HepG2 (cell line): ENCODE measurements around the gene GALNT15. TPM values are rescaled to one million over a fixed set of nuclear protein-coding genes. Genes with fewer than 3 reads are reported as not detected.

Experiments
- ATAC-seq: fragments of 200-7000 bp; cut with Tn5 transposase; 3 replicates; pipeline ENCODE4 v1.9.1; 2020; ENCODE audit warnings: mild to moderate bottlenecking, moderate library complexity
- BruUV-seq: library from RNA; stranded (reverse); fragments of 400-500 nt; replicated peaks from 2 replicates; lab custom pipeline; 2021; lab: Mats Ljungman, UMichigan
- CTCF ChIA-PET: fragments of 300-600 bp; formaldehyde crosslinking; extraction: SDS; loops from one replicate; lab custom pipeline; 2021; ENCODE audit warnings: low total read pairs, inconsistent platforms, low intra/inter-chr PET ratio; lab: Yijun Ruan, JAX
- POLR2A ChIA-PET: fragments of 350-600 bp; sonication (Branson Sonifier 250); formaldehyde crosslinking; loops from one replicate; lab custom pipeline; 2020; ENCODE audit warnings: antibody characterized with exemption, inconsistent platforms; lab: Yijun Ruan, JAX
- DNase-seq: peaks from one replicate; pipeline ENCODE4 v3.0.0-alpha.2; 2015; ENCODE audit warnings: low spot score
- FAIRE-seq: peaks from 3 replicates; lab custom pipeline; 2011; peaks lifted over from hg19 to GRCh38; lab: Jason Lieb, UNC
- H2AFZ ChIP-seq: one replicate; pipeline ENCODE4 v1.6.1; 2011; ENCODE audit warnings: low read length, inconsistent platforms
- H3K27ac ChIP-seq: fragments of 300-600 bp; 3 replicates; pipeline ENCODE4 v1.8.0; 2011; ENCODE audit warnings: mixed run types, mild to moderate bottlenecking, mixed read lengths, low read length, inconsistent platforms; ENCODE audit not compliant: insufficient read depth; ENCODE audit errors: extremely low read length
- H3K27me3 ChIP-seq, 2 experiments: fragments of 200-600 bp in 1 of 2; 2 replicates in 1 of 2; 3 replicates in 1 of 2; pipeline versions ENCODE4 v1.6.0 to v1.8.0; 2011; ENCODE audit warnings: low read length in 2 of 2, mild to moderate bottlenecking in 2 of 2, moderate library complexity in 2 of 2, inconsistent platforms in 1 of 2; ENCODE audit not compliant: insufficient read depth in 2 of 2, control insufficient read depth in 1 of 2
- H3K36me3 ChIP-seq, 2 experiments: fragments of 200-600 bp in 1 of 2; replicated peaks in 1 of 2; 2 replicates in 1 of 2; 3 replicates in 1 of 2; pipeline versions ENCODE4 v1.5.1 to v1.8.0; 2011; ENCODE audit warnings: low read length in 2 of 2, inconsistent platforms in 1 of 2; ENCODE audit not compliant: insufficient read depth in 2 of 2, control insufficient read depth in 1 of 2
- H3K4me1 ChIP-seq: 2 replicates; pipeline ENCODE4 v1.5.1; 2012; ENCODE audit warnings: low read length, inconsistent platforms; ENCODE audit not compliant: insufficient read depth
- H3K4me2 ChIP-seq: 2 replicates; pipeline ENCODE4 v1.6.0; 2011; ENCODE audit warnings: low read depth, low read length, inconsistent platforms
- H3K4me3 ChIP-seq, 3 experiments: fragments of 200-600 bp in 1 of 3; sonication (generic), shearing (Covaris generic) in 1 of 3; replicated peaks in 1 of 3; 2 replicates each; pipeline ENCODE4 v1.5.1; 2011 to 2016; ENCODE audit warnings: low read length in 3 of 3, inconsistent platforms in 2 of 3, low read depth in 2 of 3, mild to moderate bottlenecking in 2 of 3, control low read depth in 1 of 3, mixed read lengths in 1 of 3; ENCODE audit not compliant: insufficient read depth in 1 of 3
- H3K79me2 ChIP-seq: one replicate; pipeline ENCODE4 v1.6.1; 2011; ENCODE audit warnings: low read length, inconsistent platforms; ENCODE audit not compliant: insufficient read depth
- H3K9ac ChIP-seq: 2 replicates; pipeline ENCODE4 v1.6.0; 2011; ENCODE audit warnings: mild to moderate bottlenecking, low read depth, low read length, inconsistent platforms; ENCODE audit not compliant: insufficient read depth
- H3K9me3 ChIP-seq: 2 replicates; pipeline ENCODE4 v1.5.1; 2012; ENCODE audit warnings: mild to moderate bottlenecking, low read length
- H4K20me1 ChIP-seq: 2 replicates; pipeline ENCODE4 v1.6.0; 2011; ENCODE audit warnings: inconsistent platforms, mild to moderate bottlenecking, low read length, moderate library complexity; ENCODE audit not compliant: insufficient read depth
- ARID2 ChIP-seq: sonication (generic); formaldehyde crosslinking; IDR thresholded peaks from 2 replicates; pipeline ENCODE4 v1.8.1; 2022; ENCODE audit warnings: mild to moderate bottlenecking, missing genetic modification reagents, borderline replicate concordance
- FLYWCH1 ChIP-seq: sonication (generic); formaldehyde crosslinking; IDR thresholded peaks from 2 replicates; pipeline ENCODE4 v1.8.1; 2023; ENCODE audit warnings: mild to moderate bottlenecking, missing genetic modification reagents
- FOXA3 ChIP-seq: IDR thresholded peaks from 2 replicates; pipeline ENCODE4 v1.6.1; 2016; ENCODE audit warnings: missing genetic modification reagents, missing compliant biosample characterization
- KMT2A ChIP-seq: sonication (generic); formaldehyde crosslinking; IDR thresholded peaks from 2 replicates; pipeline ENCODE4 v1.4.0; 2020; ENCODE audit warnings: missing genetic modification reagents
- SIX4 ChIP-seq: sonication (generic); formaldehyde crosslinking; IDR thresholded peaks from 2 replicates; pipeline ENCODE4 v1.4.0; 2020; ENCODE audit warnings: missing genetic modification reagents
- ZNF207 ChIP-seq: fragments of 450-650 bp; IDR thresholded peaks from 2 replicates; pipeline ENCODE4 v1.6.1; 2016; ENCODE audit warnings: antibody characterized with exemption, borderline replicate concordance
- ZNF775 ChIP-seq: sonication (generic); formaldehyde crosslinking; IDR thresholded peaks from 2 replicates; pipeline ENCODE4 v1.4.0; 2020; ENCODE audit warnings: missing genetic modification reagents, mild to moderate bottlenecking, moderate library complexity, borderline replicate concordance
- WGBS: methylation state at CpG from one replicate; pipeline ENCODE4 v1.1.6; 2017; ENCODE audit warnings: low lambda C conversion rate; 5-methylcytosine and 5-hydroxymethylcytosine counted together
- in situ Hi-C: cut with HindIII; loops from 2 replicates; pipeline ENCODE4 v1.10.0; 2017; ENCODE audit warnings: low pct_unique_long_range_greater_than_20kb; ENCODE audit not compliant: extremely low pct_ligation_motif_present
- intact Hi-C: fragments of 100-400 bp; cut with micrococcal nuclease; formaldehyde crosslinking; loops from one replicate; pipeline ENCODE4 v1.10.0; 2022; ENCODE audit not compliant: unreplicated experiment
- polyA plus RNA-seq, 8 experiments: library from polyadenylated mRNA; depleted of rRNA in 3 of 8; stranded (reverse) in 7 of 8; unstranded in 1 of 8; fragments of >200 nt; fragmentation: Illumina TruSeq in 4 of 8; extraction: Trizol in 4 of 8; gene quantifications; 2 replicates each; pipeline versions ENCODE4 v1.2.1 to v1.2.3, GENCODE V29; 2011 to 2016; ENCODE audit warnings: low read depth in 4 of 8, missing spikeins in 1 of 8, mixed read lengths in 1 of 8; ENCODE audit not compliant: insufficient read depth in 1 of 8
- total RNA-seq, 5 experiments: library from RNA; depleted of rRNA; stranded (reverse); fragments of >200 nt; fragmentation: Illumina TruSeq; extraction: Trizol; gene quantifications; 2 replicates each; pipeline ENCODE4 v1.2.3, GENCODE V29; 2016; ENCODE audit warnings: low read depth in 1 of 5

The GALNT15 gene
- total and polyA plus RNA-seq, 2 of the 13 experiments (the other 11 are each of a cell fraction or from before 2014, with no cell fraction given), result 0.02 to 0.04 TPM

DNA sequence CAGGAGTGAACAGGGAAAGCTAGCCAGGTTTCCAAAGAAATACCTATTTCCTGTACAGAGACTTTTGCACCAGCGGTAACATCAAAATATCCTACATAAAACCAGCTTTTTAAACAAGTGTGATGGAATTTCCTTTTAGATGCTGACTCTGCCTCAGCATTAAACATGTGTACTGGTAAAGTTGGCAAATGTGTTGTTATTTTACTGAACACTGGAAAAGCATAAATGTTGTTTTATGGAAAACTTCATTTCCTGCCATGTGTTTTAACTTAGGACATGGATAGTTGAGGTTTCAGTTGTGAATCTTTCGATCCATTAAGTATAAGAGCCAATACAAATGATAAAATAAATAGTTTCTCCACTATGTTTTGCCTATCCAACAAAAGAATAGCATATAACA, 106.2 kb downstream of the GALNT15 start:
- CTCF ChIA-PET, result no interaction called here
- in situ Hi-C loops, result no loop called here
- no peak for ATAC-seq
- peaks cover 1 to 38% of the 10 kb centered on the region in 2 experiments; a peak in 4 of 5 replicates for H3K36me3 ChIP-seq
- DNase-seq, result no peak
- H3K9ac ChIP-seq, result no peak overlapping the region
- no peaks in the 10 kb centered on the region for H3K79me2 ChIP-seq
- no peak overlapping the region for H3K4me2 ChIP-seq
- H3K9me3 ChIP-seq, result no peaks in the 10 kb centered on the region
- H3K4me1 ChIP-seq, result no peaks in the 10 kb centered on the region
- H3K27ac ChIP-seq, result no peak overlapping the region
- H3K4me3 ChIP-seq, result no peak overlapping the region
- intact Hi-C loops, result no loop called here
- no peak for FAIRE-seq
- POLR2A ChIA-PET, result no interaction called here
- no TSS peak for BruUV-seq
- WGBS, result 98% methylated on average over 2 of the region's 2 CpGs
- no peaks in the 10 kb centered on the region for H3K27me3 ChIP-seq
- no peak for TF ChIP-seq SIX4 (CRISPR knock-in tag)
- no peak for TF ChIP-seq FLYWCH1 (CRISPR knock-in tag)
- TF ChIP-seq KMT2A (CRISPR knock-in tag), result no peak
- no peak for TF ChIP-seq ZNF207
- no peak for TF ChIP-seq ARID2 (CRISPR knock-in tag)
- no peak for TF ChIP-seq ZNF775
- TF ChIP-seq FOXA3 (CRISPR knock-in tag), result no peak
- H4K20me1 ChIP-seq, result no peaks in the 10 kb centered on the region
- H2AFZ ChIP-seq, result no peak overlapping the region

Other genes with a start within 250 kb of the GALNT15 start
- gene DPH3, start 90.3 kb downstream of the GALNT15 start, total RNA-seq (2016; rRNA removed; fragmentation: Illumina TruSeq; extraction: Trizol), result 21.6 and 40.0 TPM in 2 replicates
- 15.6 and 18.3 TPM in 2 replicates for gene DPH3, start 90.3 kb downstream of the GALNT15 start, polyA plus RNA-seq (2011; rRNA removed)
- gene OXNAD1, start 90.5 kb downstream of the GALNT15 start, total RNA-seq (2016; rRNA removed; fragmentation: Illumina TruSeq; extraction: Trizol), result 18.8 and 25.2 TPM in 2 replicates
- gene OXNAD1, start 90.5 kb downstream of the GALNT15 start, polyA plus RNA-seq (2011; rRNA removed), result 8.8 and 9.9 TPM in 2 replicates